ENCODE measurements around the gene ELL. TPM values are rescaled to one million over a fixed set of nuclear protein-coding genes. Genes with fewer than 3 reads are reported as not detected.

The ELL gene
- polyA plus RNA-seq, 1 of the 3 experiments (the other 2 are of a cell fraction), result 7.4 TPM

DNA sequence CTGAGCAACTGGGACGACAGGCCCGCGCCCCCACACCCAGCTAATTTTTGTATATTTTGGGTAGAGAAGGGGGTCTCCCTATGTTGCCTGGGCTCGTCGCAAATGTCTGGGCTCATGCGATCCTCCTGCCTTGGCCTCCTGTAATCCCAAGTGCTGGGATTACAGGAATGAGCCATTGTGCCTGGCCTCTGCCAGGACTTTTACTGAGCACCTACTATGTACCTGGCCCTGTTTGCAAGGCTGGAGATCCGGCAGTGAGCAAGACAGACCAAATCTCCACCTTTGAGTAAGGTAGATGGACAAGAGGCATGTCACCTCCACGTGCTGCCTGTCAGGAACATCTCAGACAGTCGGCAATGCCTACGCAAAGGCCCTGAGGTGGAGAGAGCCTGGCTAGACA lies 14.6 kb upstream of the ELL start:
- Histone ChIP-seq H3K79me2 (ENCODE audit: insufficient read depth) (peaks cover 4% of the 10 kb centered on the region; the same call in 1 of the 2 replicates), H3K4me2 (no peak overlapping the region), H3K4me1 (ENCODE audit: control insufficient read depth in 1 of 2, insufficient read depth in 2 of 2, low read depth in 1 of 2, low read length in 1 of 2) (no peaks in the 10 kb centered on the region), H3K9me2 (no peaks in the 10 kb centered on the region), H3F3A (replicated peaks; ENCODE audit: insufficient read depth) (peaks cover 4% of the 10 kb centered on the region), H3K27ac (ENCODE audit: low read depth in 2 of 2, low read length in 1 of 2) (no peak overlapping the region), H3K9me3 (no peaks in the 10 kb centered on the region), H3K36me3 (replicated peaks in 1 of 2; ENCODE audit: control insufficient read depth in 1 of 2, insufficient read depth in 2 of 2, low read length in 1 of 2) (peaks cover 20 to 43% of the 10 kb centered on the region in 2 experiments), H4K20me1 (ENCODE audit: insufficient read depth) (no peaks in the 10 kb centered on the region), H2AFZ (ENCODE audit: low read depth) (no peak overlapping the region), H3K4me3 (ENCODE audit: low read depth in 2 of 2, low read length in 1 of 2) (no peak overlapping the region), H3K9ac (no peak overlapping the region), H3K27me3 (ENCODE audit: insufficient read depth) (no peaks in the 10 kb centered on the region)
- DNase-seq, result no peak
- 91% methylated on average over 7 of the region's 10 CpGs for WGBS (ENCODE audit: low lambda C conversion rate)
- TF ChIP-seq, protein P1, sequence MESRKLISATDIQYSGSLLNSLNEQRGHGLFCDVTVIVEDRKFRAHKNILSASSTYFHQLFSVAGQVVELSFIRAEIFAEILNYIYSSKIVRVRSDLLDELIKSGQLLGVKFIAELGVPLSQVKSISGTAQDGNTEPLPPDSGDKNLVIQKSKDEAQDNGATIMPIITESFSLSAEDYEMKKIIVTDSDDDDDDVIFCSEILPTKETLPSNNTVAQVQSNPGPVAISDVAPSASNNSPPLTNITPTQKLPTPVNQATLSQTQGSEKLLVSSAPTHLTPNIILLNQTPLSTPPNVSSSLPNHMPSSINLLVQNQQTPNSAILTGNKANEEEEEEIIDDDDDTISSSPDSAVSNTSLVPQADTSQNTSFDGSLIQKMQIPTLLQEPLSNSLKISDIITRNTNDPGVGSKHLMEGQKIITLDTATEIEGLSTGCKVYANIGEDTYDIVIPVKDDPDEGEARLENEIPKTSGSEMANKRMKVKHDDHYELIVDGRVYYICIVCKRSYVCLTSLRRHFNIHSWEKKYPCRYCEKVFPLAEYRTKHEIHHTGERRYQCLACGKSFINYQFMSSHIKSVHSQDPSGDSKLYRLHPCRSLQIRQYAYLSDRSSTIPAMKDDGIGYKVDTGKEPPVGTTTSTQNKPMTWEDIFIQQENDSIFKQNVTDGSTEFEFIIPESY (IDR thresholded peaks at IDR 0.05; ENCODE audit: borderline replicate concordance, low read depth), result no peak
- TF ChIP-seq RAD21 (IDR thresholded peaks at IDR 0.05; ENCODE audit: low read length), result no peak
- TF ChIP-seq FOXM1 (IDR thresholded peaks at IDR 0.05; ENCODE audit: low read depth), result no peak
- TF ChIP-seq, protein P2, sequence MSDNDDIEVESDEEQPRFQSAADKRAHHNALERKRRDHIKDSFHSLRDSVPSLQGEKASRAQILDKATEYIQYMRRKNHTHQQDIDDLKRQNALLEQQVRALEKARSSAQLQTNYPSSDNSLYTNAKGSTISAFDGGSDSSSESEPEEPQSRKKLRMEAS (IDR thresholded peaks at IDR 0.05; ENCODE audit: low read depth), result no peak
- TF ChIP-seq CHD2 (IDR thresholded peaks at IDR 0.05; ENCODE audit: low read length, partially characterized antibody), result no peak
- no peak for TF ChIP-seq TEAD4 (IDR thresholded peaks at IDR 0.05; ENCODE audit: borderline replicate concordance, insufficient read depth)
- no peak for TF ChIP-seq FOSL2 (IDR thresholded peaks at IDR 0.05; ENCODE audit: borderline replicate concordance, low read depth)
- TF ChIP-seq JUND (IDR thresholded peaks at IDR 0.05), result no peak
- TF ChIP-seq, protein P3, sequence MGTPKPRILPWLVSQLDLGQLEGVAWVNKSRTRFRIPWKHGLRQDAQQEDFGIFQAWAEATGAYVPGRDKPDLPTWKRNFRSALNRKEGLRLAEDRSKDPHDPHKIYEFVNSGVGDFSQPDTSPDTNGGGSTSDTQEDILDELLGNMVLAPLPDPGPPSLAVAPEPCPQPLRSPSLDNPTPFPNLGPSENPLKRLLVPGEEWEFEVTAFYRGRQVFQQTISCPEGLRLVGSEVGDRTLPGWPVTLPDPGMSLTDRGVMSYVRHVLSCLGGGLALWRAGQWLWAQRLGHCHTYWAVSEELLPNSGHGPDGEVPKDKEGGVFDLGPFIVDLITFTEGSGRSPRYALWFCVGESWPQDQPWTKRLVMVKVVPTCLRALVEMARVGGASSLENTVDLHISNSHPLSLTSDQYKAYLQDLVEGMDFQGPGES (IDR thresholded peaks at IDR 0.05; ENCODE audit: low read depth, low read length), result no peak
- TF ChIP-seq MXI1 (IDR thresholded peaks at IDR 0.05; ENCODE audit: low read depth, low read length), result no peak
- no peak for TF ChIP-seq POLR2AphosphoS5 (IDR thresholded peaks at IDR 0.05; ENCODE audit: low read depth, low read length)
- TF ChIP-seq TAF1 (IDR thresholded peaks at IDR 0.05; ENCODE audit: borderline replicate concordance, low read depth, low read length), result no peak
- no peak for TF ChIP-seq GATA2 (CRISPR knock-in tag; IDR thresholded peaks at IDR 0.05)
- TF ChIP-seq, protein P4, sequence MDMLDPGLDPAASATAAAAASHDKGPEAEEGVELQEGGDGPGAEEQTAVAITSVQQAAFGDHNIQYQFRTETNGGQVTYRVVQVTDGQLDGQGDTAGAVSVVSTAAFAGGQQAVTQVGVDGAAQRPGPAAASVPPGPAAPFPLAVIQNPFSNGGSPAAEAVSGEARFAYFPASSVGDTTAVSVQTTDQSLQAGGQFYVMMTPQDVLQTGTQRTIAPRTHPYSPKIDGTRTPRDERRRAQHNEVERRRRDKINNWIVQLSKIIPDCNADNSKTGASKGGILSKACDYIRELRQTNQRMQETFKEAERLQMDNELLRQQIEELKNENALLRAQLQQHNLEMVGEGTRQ (IDR thresholded peaks at IDR 0.05; ENCODE audit: borderline replicate concordance, low read depth, low read length), result no peak
- TF ChIP-seq NFIC (IDR thresholded peaks at IDR 0.05; ENCODE audit: borderline replicate concordance), result no peak
- no peak for TF ChIP-seq YY1 (IDR thresholded peaks at IDR 0.05; ENCODE audit: low read depth)
- no peak for TF ChIP-seq EZH2phosphoT487 (IDR thresholded peaks at IDR 0.05; ENCODE audit: borderline replicate concordance, low read depth)
- TF ChIP-seq SIN3A (IDR thresholded peaks at IDR 0.05; ENCODE audit: borderline replicate concordance, low read depth, low read length), result no peak
- TF ChIP-seq, protein P5, sequence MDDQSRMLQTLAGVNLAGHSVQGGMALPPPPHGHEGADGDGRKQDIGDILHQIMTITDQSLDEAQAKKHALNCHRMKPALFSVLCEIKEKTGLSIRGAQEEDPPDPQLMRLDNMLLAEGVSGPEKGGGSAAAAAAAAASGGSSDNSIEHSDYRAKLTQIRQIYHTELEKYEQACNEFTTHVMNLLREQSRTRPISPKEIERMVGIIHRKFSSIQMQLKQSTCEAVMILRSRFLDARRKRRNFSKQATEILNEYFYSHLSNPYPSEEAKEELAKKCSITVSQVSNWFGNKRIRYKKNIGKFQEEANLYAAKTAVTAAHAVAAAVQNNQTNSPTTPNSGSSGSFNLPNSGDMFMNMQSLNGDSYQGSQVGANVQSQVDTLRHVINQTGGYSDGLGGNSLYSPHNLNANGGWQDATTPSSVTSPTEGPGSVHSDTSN (IDR thresholded peaks at IDR 0.05), result no peak
- CTCF ChIA-PET, result interaction anchor here (0.6 to 1.1 kb wide), 2 partner anchors 74 to 86 kb away, joined by 3 read pairs; no protein-coding TSS in a partner anchor
- POLR2A ChIA-PET, result no interaction called here
